Measurements from ENCODE around the gene AIFM2. TPM values are rescaled to one million over a fixed set of nuclear protein-coding genes. Genes with fewer than 3 reads are reported as not detected.
"Not testable (repeated sequence)": the region's sequence is repeated elsewhere in the genome, so short reads cannot be mapped to it uniquely, and the experiment has no call there.

Gene AIFM2
- total and polyA plus RNA-seq, 5 donors from 2014 or later = 2.0 to 5.5 (median 2.4) TPM

GRCh38 chr10:70160798-70161197 lies 28.2 kb upstream of the AIFM2 start:
- Histone ChIP-seq H3K4me3 (ENCODE audit: low read depth, low read length) (no peak overlapping the region), H3K27ac (ENCODE audit: insufficient read depth, low read length, poor library complexity, severe bottlenecking) (no peak overlapping the region), H3K9me3 (ENCODE audit: control insufficient read depth in 2 of 2, low read length in 2 of 2) (no peaks in the 10 kb centered on the region), H3K27me3 (ENCODE audit: control insufficient read depth, insufficient read depth, low read length) (no peaks in the 10 kb centered on the region), H3K4me1 (ENCODE audit: control insufficient read depth, insufficient read depth, low read length, poor library complexity, severe bottlenecking) (peaks cover 33% of the 10 kb centered on the region), H3K36me3 (ENCODE audit: control insufficient read depth, insufficient read depth, low read length) (peaks cover 61% of the 10 kb centered on the region)
- Mint-ChIP-seq H3K4me3 (peak overlapping the region in 1 of 4 donors; percentile 38), H3K27me3 (no peaks in the 10 kb centered on the region), H3K27ac (peak overlapping the region in 2 of 3 donors; percentile 37 to 52), H3K4me1 (peaks cover 53 to 64% (median 56%) of the 10 kb centered on the region in 4 donors), H3K9me3 (no peaks in the 10 kb centered on the region), H3K36me3 (peaks cover 45% of the 10 kb centered on the region)
- DNase-seq (no peak), ATAC-seq (ENCODE audit: low read depth in 2 of 2) (no peak)

- H3K36me3 Mint-ChIP-seq = peaks cover 49% of the 10 kb centered on the region
- H3K27ac Mint-ChIP-seq = not testable (repeated sequence)
- peaks cover 55 to 60% (median 56%) of the 10 kb centered on the region in 4 donors for H3K4me1 Mint-ChIP-seq
Observed at GRCh38 chr10:70159366-70159765, 26.7 kb upstream of the AIFM2 start.

DNA sequence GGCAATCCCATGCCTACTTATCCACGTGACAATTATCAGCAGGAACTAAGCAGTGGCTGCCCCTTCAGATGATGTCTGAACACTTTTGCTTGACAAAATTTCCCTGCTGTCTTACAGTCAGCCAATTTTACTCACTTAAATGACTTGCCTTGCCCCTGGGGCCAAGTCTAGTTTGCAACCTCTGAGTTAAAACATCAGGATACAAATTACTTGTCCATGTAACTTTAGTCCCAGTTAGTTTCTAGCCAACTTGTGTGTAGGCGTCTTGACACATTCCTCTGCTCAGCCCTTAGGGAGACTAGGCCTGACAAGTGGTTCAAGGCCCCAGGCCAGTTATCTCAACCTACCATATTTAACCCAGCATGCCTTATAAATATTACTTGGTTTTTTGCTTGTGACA lies 25.5 kb upstream of the AIFM2 start:
- no peak overlapping the region for H3K27ac Mint-ChIP-seq
- no peak overlapping the region for H3K4me3 ChIP-seq (ENCODE audit: low read depth, low read length)
- peaks cover 43 to 49% (median 48%) of the 10 kb centered on the region in 4 donors for H3K4me1 Mint-ChIP-seq
- H3K27me3 ChIP-seq (ENCODE audit: control insufficient read depth, insufficient read depth, low read length) = no peaks in the 10 kb centered on the region
- H3K27me3 Mint-ChIP-seq = no peaks in the 10 kb centered on the region
- H3K9me3 ChIP-seq (ENCODE audit: control insufficient read depth in 2 of 2, low read length in 2 of 2) = no peaks in the 10 kb centered on the region
- H3K4me3 Mint-ChIP-seq = no peak overlapping the region
- ATAC-seq (ENCODE audit: low read depth in 2 of 2) (no peak), DNase-seq (no peak)
- H3K4me1 ChIP-seq (ENCODE audit: control insufficient read depth, insufficient read depth, low read length, poor library complexity, severe bottlenecking) = peaks cover 21% of the 10 kb centered on the region
- H3K36me3 ChIP-seq (ENCODE audit: control insufficient read depth, insufficient read depth, low read length) = peaks cover 75% of the 10 kb centered on the region
- H3K9me3 Mint-ChIP-seq = no peaks in the 10 kb centered on the region
- no peak overlapping the region for H3K27ac ChIP-seq (ENCODE audit: insufficient read depth, low read length, poor library complexity, severe bottlenecking)
- peaks cover 52% of the 10 kb centered on the region for H3K36me3 Mint-ChIP-seq

More at GRCh38 chr10:70159366-70159765, 26.7 kb upstream of the AIFM2 start:
- H3K36me3 ChIP-seq (ENCODE audit: control insufficient read depth, insufficient read depth, low read length) = peaks cover 67% of the 10 kb centered on the region
- H3K27ac ChIP-seq (ENCODE audit: insufficient read depth, low read length, poor library complexity, severe bottlenecking); H3K9me3 Mint-ChIP-seq; H3K4me3 ChIP-seq (ENCODE audit: low read depth, low read length); DNase-seq; H3K4me3 Mint-ChIP-seq; ATAC-seq (ENCODE audit: low read depth in 2 of 2); H3K27me3 Mint-ChIP-seq; H3K27me3 ChIP-seq (ENCODE audit: control insufficient read depth, insufficient read depth, low read length); H3K9me3 ChIP-seq (ENCODE audit: control insufficient read depth in 2 of 2, low read length in 2 of 2): not testable (repeated sequence)
- H3K4me1 ChIP-seq (ENCODE audit: control insufficient read depth, insufficient read depth, low read length, poor library complexity, severe bottlenecking) = peaks cover 33% of the 10 kb centered on the region

DNA sequence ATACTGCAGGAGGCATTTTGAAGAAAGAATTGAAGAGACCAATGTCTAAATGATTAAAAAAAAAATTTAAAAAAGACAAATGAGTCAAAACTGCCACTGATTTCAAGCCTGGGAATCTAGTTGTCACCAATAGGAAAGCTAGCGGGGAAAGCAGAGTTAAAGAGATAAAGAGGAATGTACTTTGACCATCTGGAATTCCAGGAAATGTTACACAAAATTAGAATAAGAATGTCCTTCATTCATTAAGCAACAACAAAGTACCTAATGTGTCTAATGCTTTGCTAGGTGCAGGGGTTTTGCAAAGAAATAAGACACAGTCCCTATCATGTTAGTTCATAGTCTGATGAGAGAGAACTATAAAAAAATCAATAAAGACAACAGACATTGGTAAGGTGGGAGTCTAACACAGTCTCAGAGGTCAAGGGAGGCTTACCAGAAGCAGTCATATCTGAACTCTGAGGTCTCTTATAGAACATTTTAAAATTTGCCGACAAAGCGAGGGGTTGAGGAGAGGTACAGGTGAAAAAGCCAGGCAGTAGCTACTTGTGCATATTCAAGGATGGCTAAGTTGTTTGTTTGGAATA lies 22.7 kb upstream of the AIFM2 start:
- Mint-ChIP-seq H3K4me1 (peaks cover 15 to 41% (median 30%) of the 10 kb centered on the region in 4 donors), H3K27ac (peak overlapping the region in 2 of 3 donors; percentile 39 to 77), H3K4me3 (no peak overlapping the region), H3K27me3 (no peaks in the 10 kb centered on the region), H3K36me3 (peaks cover 59% of the 10 kb centered on the region), H3K9me3 (no peaks in the 10 kb centered on the region)
- ATAC-seq (ENCODE audit: low read depth in 2 of 2) = no peak
- H3K9me3 ChIP-seq (ENCODE audit: control insufficient read depth in 2 of 2, low read length in 2 of 2) = no peaks in the 10 kb centered on the region
- H3K27me3 ChIP-seq (ENCODE audit: control insufficient read depth, insufficient read depth, low read length) = no peaks in the 10 kb centered on the region
- H3K36me3 ChIP-seq (ENCODE audit: control insufficient read depth, insufficient read depth, low read length) = peaks cover 91% of the 10 kb centered on the region
- DNase-seq = no peak
- H3K27ac ChIP-seq (ENCODE audit: insufficient read depth, low read length, poor library complexity, severe bottlenecking) = no peak overlapping the region
- H3K4me3 ChIP-seq (ENCODE audit: low read depth, low read length) = no peak overlapping the region
- no peaks in the 10 kb centered on the region for H3K4me1 ChIP-seq (ENCODE audit: control insufficient read depth, insufficient read depth, low read length, poor library complexity, severe bottlenecking)

DNA sequence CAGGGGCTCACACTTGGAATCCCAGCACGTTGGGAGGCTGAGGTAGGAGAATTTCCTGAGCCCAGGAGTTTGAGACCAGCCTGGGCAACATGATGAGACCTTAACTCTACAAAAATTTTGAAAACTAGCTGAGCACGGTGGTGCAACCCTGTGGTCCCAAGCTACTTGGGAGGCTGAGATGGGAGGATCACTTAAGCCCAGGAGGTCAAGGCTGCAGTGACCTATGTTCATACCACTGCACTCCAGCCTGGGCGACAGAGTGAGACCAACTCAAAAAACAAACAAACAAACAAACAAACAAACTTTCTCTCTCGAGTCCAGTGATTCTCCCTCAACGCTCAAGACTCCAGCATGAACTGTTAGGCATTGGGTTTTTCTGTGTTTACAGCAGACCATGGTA lies 15.9 kb upstream of the AIFM2 start:
- H3K27ac Mint-ChIP-seq = no peak overlapping the region

DNA sequence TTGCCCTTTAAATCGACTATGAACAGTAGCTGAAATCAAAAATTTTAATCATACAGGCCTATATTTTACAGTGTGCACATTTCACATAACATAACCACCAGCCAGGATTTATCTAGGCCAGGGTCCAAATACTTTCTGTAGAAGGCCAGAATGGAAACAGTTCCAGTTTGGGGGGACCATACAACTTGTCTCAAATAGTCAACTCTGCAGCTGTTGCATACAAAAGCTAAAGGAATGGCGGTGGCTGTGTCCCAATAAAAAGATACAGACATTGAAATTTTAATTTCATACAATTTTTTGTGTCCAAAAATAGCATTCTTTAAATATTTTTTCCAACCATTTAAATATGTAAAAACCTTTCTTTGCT lies 14.6 kb upstream of the AIFM2 start:
- peak overlapping the region; percentile 89 to 97 (median 97) for H3K27ac Mint-ChIP-seq
- Histone ChIP-seq H3K9me3 (ENCODE audit: control insufficient read depth in 2 of 2, low read length in 2 of 2) (no peaks in the 10 kb centered on the region), H3K27ac (ENCODE audit: insufficient read depth, low read length, poor library complexity, severe bottlenecking) (peak overlapping the region; percentile 89), H3K4me3 (ENCODE audit: low read depth, low read length) (peak overlapping the region; percentile 81), H3K4me1 (ENCODE audit: control insufficient read depth, insufficient read depth, low read length, poor library complexity, severe bottlenecking) (peaks cover 21% of the 10 kb centered on the region), H3K36me3 (ENCODE audit: control insufficient read depth, insufficient read depth, low read length) (peaks cover 23% of the 10 kb centered on the region), H3K27me3 (ENCODE audit: control insufficient read depth, insufficient read depth, low read length) (no peaks in the 10 kb centered on the region)
- H3K4me3 Mint-ChIP-seq = peak overlapping the region; percentile 89 to 98 (median 92)
- H3K36me3 Mint-ChIP-seq = peaks cover 17% of the 10 kb centered on the region
- no peaks in the 10 kb centered on the region for H3K9me3 Mint-ChIP-seq
- H3K27me3 Mint-ChIP-seq = no peaks in the 10 kb centered on the region
- no peak for ATAC-seq (ENCODE audit: low read depth in 2 of 2)
- peaks cover 6 to 45% (median 31%) of the 10 kb centered on the region in 4 donors for H3K4me1 Mint-ChIP-seq
- no peak for DNase-seq

More for the DNA sequence above, 15.9 kb upstream of the AIFM2 start:
- Histone ChIP-seq H3K27me3 (ENCODE audit: control insufficient read depth, insufficient read depth, low read length) (no peaks in the 10 kb centered on the region), H3K27ac (ENCODE audit: insufficient read depth, low read length, poor library complexity, severe bottlenecking) (no peak overlapping the region), H3K9me3 (ENCODE audit: control insufficient read depth in 2 of 2, low read length in 2 of 2) (no peaks in the 10 kb centered on the region), H3K4me1 (ENCODE audit: control insufficient read depth, insufficient read depth, low read length, poor library complexity, severe bottlenecking) (peaks cover 21% of the 10 kb centered on the region), H3K36me3 (ENCODE audit: control insufficient read depth, insufficient read depth, low read length) (peaks cover 35% of the 10 kb centered on the region), H3K4me3 (ENCODE audit: low read depth, low read length) (no peak overlapping the region)
- ATAC-seq (ENCODE audit: low read depth in 2 of 2) (no peak), DNase-seq (no peak)
- Mint-ChIP-seq H3K27me3 (no peaks in the 10 kb centered on the region), H3K4me3 (no peak overlapping the region), H3K9me3 (no peaks in the 10 kb centered on the region), H3K4me1 (peaks cover 6 to 35% (median 27%) of the 10 kb centered on the region in 4 donors), H3K36me3 (peaks cover 27% of the 10 kb centered on the region)

GRCh38 chr10:70146489-70147258 lies 14.0 kb upstream of the AIFM2 start, which contains the start of gene TYSND1:
TSS of gene TYSND1 (minus strand) at chr10:70146700. CDS start at chr10:70146586, 114 bp downstream.
- Mint-ChIP-seq H3K27me3 (no peaks in the 10 kb centered on the region), H3K4me3 (peak within 1 kb of the TSS; percentile 91 to 98 (median 94)), H3K27ac (peak within 1 kb of the TSS; percentile 89 to 97 (median 97)), H3K9me3 (no peaks in the 10 kb centered on the region), H3K36me3 (peaks cover 11% of the 10 kb centered on the region), H3K4me1 (peaks cover 9 to 46% (median 33%) of the 10 kb centered on the region in 4 donors)
- Histone ChIP-seq H3K4me1 (ENCODE audit: control insufficient read depth, insufficient read depth, low read length, poor library complexity, severe bottlenecking) (peaks cover 21% of the 10 kb centered on the region), H3K36me3 (ENCODE audit: control insufficient read depth, insufficient read depth, low read length) (peaks cover 17% of the 10 kb centered on the region), H3K27me3 (ENCODE audit: control insufficient read depth, insufficient read depth, low read length) (no peaks in the 10 kb centered on the region), H3K4me3 (ENCODE audit: low read depth, low read length) (peak within 1 kb of the TSS; percentile 81), H3K9me3 (ENCODE audit: control insufficient read depth in 2 of 2, low read length in 2 of 2) (no peaks in the 10 kb centered on the region), H3K27ac (ENCODE audit: insufficient read depth, low read length, poor library complexity, severe bottlenecking) (peak within 1 kb of the TSS; percentile 89)
- peak; percentile 85 to 90 for ATAC-seq (ENCODE audit: low read depth in 2 of 2)
- peak; percentile 90 to 96 (median 92) for DNase-seq
